Keratinocyte (primary cell): ENCODE results near the gene F12. TPM values are rescaled to one million over a fixed set of nuclear protein-coding genes. Genes with fewer than 3 reads are reported as not detected.

Source experiments
- DNase-seq: peaks from one replicate; pipeline ENCODE4 v3.0.0-alpha.2; 2011; ENCODE audit warnings: low read depth, missing footprints, low spot score
- FAIRE-seq: peaks from 2 replicates; lab custom pipeline; 2011; peaks lifted over from hg19 to GRCh38; lab: Jason Lieb, UNC
- H2AFZ ChIP-seq: 2 replicates; pipeline ENCODE4 v1.6.0; 2012; ENCODE audit warnings: low read length, control low read depth, inconsistent platforms; ENCODE audit not compliant: control insufficient read depth
- H3K27ac ChIP-seq: 2 replicates; pipeline ENCODE4 v1.5.1; 2011; ENCODE audit warnings: low read length; ENCODE audit not compliant: control insufficient read depth, insufficient read depth
- H3K27me3 ChIP-seq: 3 replicates; pipeline ENCODE4 v1.6.0; 2011; ENCODE audit warnings: low read length; ENCODE audit not compliant: control insufficient read depth, insufficient read depth; ENCODE audit errors: extremely low read depth
- H3K36me3 ChIP-seq, 2 experiments: 2 replicates in 1 of 2; 3 replicates in 1 of 2; pipeline ENCODE4 v1.5.1; 2011; ENCODE audit warnings: low read length in 2 of 2, mild to moderate bottlenecking in 1 of 2; ENCODE audit not compliant: control insufficient read depth in 2 of 2, insufficient read depth in 2 of 2; ENCODE audit errors: extremely low read depth in 1 of 2
- H3K4me1 ChIP-seq: 3 replicates; pipeline ENCODE4 v1.5.1; 2011; ENCODE audit warnings: low read length; ENCODE audit not compliant: control insufficient read depth, insufficient read depth; ENCODE audit errors: extremely low read depth
- H3K4me2 ChIP-seq: 3 replicates; pipeline ENCODE4 v1.6.0; 2011; ENCODE audit warnings: low read depth, low read length; ENCODE audit not compliant: control insufficient read depth, insufficient read depth; ENCODE audit errors: extremely low read depth
- H3K4me3 ChIP-seq, 3 experiments: fragments of 200-600 bp in 1 of 3; sonication (generic) in 1 of 3; 2 replicates in 2 of 3; 3 replicates in 1 of 3; pipeline ENCODE4 v1.5.1; 2011 to 2016; ENCODE audit warnings: low read length in 3 of 3, mild to moderate bottlenecking in 3 of 3, control low read depth in 2 of 3, inconsistent platforms in 1 of 3, low read depth in 1 of 3, mixed read lengths in 1 of 3, mixed run types in 1 of 3, moderate library complexity in 1 of 3; ENCODE audit not compliant: control insufficient read depth in 2 of 3, insufficient read depth in 2 of 3; ENCODE audit errors: extremely low read depth in 1 of 3
- H3K79me2 ChIP-seq: 2 replicates; pipeline ENCODE4 v1.6.0; 2012; ENCODE audit warnings: low read length; ENCODE audit not compliant: control insufficient read depth, insufficient read depth
- H3K9ac ChIP-seq: 3 replicates; pipeline ENCODE4 v1.6.0; 2011; ENCODE audit warnings: low read length; ENCODE audit not compliant: control insufficient read depth, insufficient read depth; ENCODE audit errors: extremely low read depth
- H3K9me1 ChIP-seq: 3 replicates; pipeline ENCODE4 v1.6.0; 2011; ENCODE audit warnings: low read length; ENCODE audit not compliant: control insufficient read depth, insufficient read depth; ENCODE audit errors: extremely low read depth
- H3K9me3 ChIP-seq: 2 replicates; pipeline ENCODE4 v1.5.1; 2012; ENCODE audit warnings: low read depth, low read length; ENCODE audit not compliant: control insufficient read depth
- H4K20me1 ChIP-seq: 3 replicates; pipeline ENCODE4 v1.6.0; 2011; ENCODE audit warnings: low read length; ENCODE audit not compliant: control insufficient read depth, insufficient read depth; ENCODE audit errors: extremely low read depth
- EZH2 ChIP-seq: IDR thresholded peaks from one replicate; pipeline ENCODE4 v1.6.1; 2012; ENCODE audit warnings: inconsistent platforms, mild to moderate bottlenecking, low read length, moderate library complexity
- dilution Hi-C: fragments of 300-500 bp; cut with MboI; formaldehyde crosslinking; loops from one replicate; pipeline ENCODE4 v1.7.0; 2020; ENCODE audit warnings: low sequenced_read_pairs; ENCODE audit not compliant: extremely low pct_ligation_motif_present
- polyA plus RNA-seq, 5 experiments: library from polyadenylated mRNA; depleted of rRNA in 3 of 5; stranded (reverse) in 3 of 5; stranded (forward) in 1 of 5; unstranded in 1 of 5; fragments of >200 nt; gene quantifications; 1 replicate in 1 of 5; 2 replicates in 3 of 5; 3 replicates in 1 of 5; pipeline versions ENCODE4 v1.2.1 to v1.2.3, GENCODE V29; 2011 to 2012; ENCODE audit warnings: missing spikeins in 2 of 5, low read depth in 1 of 5, low replicate concordance in 1 of 5
- TF ChIP-seq, protein P1 (sequence below), 3 experiments: IDR thresholded peaks in 1 of 3; conservative IDR thresholded peaks in 1 of 3; optimal IDR thresholded peaks in 1 of 3; 2 replicates in 2 of 3; 3 replicates in 1 of 3; pipeline versions ENCODE3 to v1.5.1; 2011; ENCODE audit warnings: low read length in 3 of 3, mild to moderate bottlenecking in 3 of 3, moderate library complexity in 2 of 3, control low read depth in 1 of 3, inconsistent platforms in 1 of 3; ENCODE audit not compliant: insufficient read depth in 2 of 3; ENCODE audit errors: extremely low read depth in 1 of 3

F12 gene
- polyA plus RNA-seq, 1 donor (not counting 4 experiments of a cell fraction or from before 2014, with no cell fraction given): 7.7 TPM

DNA sequence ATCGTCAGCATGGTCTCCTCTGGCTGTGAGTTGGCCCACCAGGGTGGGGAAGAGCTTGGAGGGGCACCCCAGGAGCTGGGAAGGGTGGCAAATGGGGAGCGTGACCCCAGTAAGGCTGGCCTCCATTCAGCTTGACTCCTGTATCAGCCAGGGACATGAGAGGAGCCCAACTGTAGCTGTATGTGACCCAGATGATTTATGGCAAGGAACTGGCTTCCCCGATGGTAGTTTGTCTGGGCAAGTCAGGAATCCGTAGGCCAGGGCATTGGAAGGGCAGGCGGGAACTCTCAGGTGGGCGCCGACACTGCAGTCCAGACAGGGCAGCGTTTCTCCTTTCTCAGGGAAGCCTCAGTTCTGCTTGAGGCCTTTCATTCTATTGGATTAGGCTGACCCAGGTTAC, 22.8 kb downstream of the F12 start:
- no peak overlapping the region for H2AFZ ChIP-seq
- no peaks in the 10 kb centered on the region for H3K9me1 ChIP-seq
- no peaks in the 10 kb centered on the region for H3K79me2 ChIP-seq
- H3K4me3 ChIP-seq: no peak overlapping the region
- TF ChIP-seq, protein P1, sequence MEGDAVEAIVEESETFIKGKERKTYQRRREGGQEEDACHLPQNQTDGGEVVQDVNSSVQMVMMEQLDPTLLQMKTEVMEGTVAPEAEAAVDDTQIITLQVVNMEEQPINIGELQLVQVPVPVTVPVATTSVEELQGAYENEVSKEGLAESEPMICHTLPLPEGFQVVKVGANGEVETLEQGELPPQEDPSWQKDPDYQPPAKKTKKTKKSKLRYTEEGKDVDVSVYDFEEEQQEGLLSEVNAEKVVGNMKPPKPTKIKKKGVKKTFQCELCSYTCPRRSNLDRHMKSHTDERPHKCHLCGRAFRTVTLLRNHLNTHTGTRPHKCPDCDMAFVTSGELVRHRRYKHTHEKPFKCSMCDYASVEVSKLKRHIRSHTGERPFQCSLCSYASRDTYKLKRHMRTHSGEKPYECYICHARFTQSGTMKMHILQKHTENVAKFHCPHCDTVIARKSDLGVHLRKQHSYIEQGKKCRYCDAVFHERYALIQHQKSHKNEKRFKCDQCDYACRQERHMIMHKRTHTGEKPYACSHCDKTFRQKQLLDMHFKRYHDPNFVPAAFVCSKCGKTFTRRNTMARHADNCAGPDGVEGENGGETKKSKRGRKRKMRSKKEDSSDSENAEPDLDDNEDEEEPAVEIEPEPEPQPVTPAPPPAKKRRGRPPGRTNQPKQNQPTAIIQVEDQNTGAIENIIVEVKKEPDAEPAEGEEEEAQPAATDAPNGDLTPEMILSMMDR (optimal IDR thresholded peaks at IDR 0.05 in 1 of 3, IDR thresholded peaks at IDR 0.05 in 1 of 3, conservative IDR thresholded peaks at IDR 0.05 in 1 of 3; ENCODE audit: extremely low read depth in 1 of 3, insufficient read depth in 2 of 3, low read length in 3 of 3): no peak
- TF ChIP-seq EZH2: no peak
- peaks cover 2% of the 10 kb centered on the region for H4K20me1 ChIP-seq
- DNase-seq (no peak), FAIRE-seq (no peak)
- H3K9me3 ChIP-seq: no peaks in the 10 kb centered on the region
- H3K27ac ChIP-seq: no peak overlapping the region
- peaks cover 5% of the 10 kb centered on the region for H3K27me3 ChIP-seq
- no peaks in the 10 kb centered on the region for H3K36me3 ChIP-seq
- peaks cover 34% of the 10 kb centered on the region for H3K4me1 ChIP-seq
- dilution Hi-C loops: no loop called here
- no peak overlapping the region for H3K9ac ChIP-seq
- no peak overlapping the region for H3K4me2 ChIP-seq

DNA sequence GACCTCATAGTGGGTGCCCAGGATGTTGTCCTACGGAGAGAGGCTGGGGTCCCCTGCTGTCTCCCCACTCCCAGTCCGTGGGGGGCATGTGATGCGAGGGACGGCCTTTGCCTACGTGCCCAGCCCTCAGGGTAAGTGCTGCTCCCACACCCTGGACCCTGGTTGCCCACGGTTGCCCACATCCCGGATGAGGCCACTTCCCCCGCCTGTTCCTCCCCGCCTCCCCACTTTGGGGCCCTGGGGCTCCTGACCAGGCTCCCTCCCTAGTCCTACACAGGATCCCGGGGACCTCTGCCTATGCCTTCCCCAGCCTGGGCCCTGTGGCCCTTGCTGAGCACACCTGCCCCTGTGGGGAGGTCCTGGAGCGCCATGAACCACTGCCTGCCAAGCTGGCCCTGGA, 23.6 kb downstream of the F12 start:
- Histone ChIP-seq H4K20me1 (peaks cover 2% of the 10 kb centered on the region), H3K9ac (no peak overlapping the region), H3K27me3 (peaks cover 5% of the 10 kb centered on the region), H3K9me1 (no peaks in the 10 kb centered on the region), H3K4me3 (no peak overlapping the region), H2AFZ (no peak overlapping the region), H3K9me3 (no peaks in the 10 kb centered on the region), H3K4me1 (peaks cover 34% of the 10 kb centered on the region), H3K36me3 (no peaks in the 10 kb centered on the region), H3K27ac (no peak overlapping the region), H3K4me2 (no peak overlapping the region), H3K79me2 (no peaks in the 10 kb centered on the region)
- DNase-seq (no peak), FAIRE-seq (no peak)
- dilution Hi-C loops: no loop called here
- no peak for TF ChIP-seq EZH2
- TF ChIP-seq, protein P1 (optimal IDR thresholded peaks at IDR 0.05 in 1 of 3, IDR thresholded peaks at IDR 0.05 in 1 of 3, conservative IDR thresholded peaks at IDR 0.05 in 1 of 3; ENCODE audit: extremely low read depth in 1 of 3, insufficient read depth in 2 of 3, low read length in 3 of 3): no peak
